ENCODE results near the gene PAPSS1.

- no peak for TF ChIP-seq TARDBP (IDR thresholded peaks at IDR 0.05; ENCODE audit: borderline replicate concordance)
- TF ChIP-seq, protein P1, sequence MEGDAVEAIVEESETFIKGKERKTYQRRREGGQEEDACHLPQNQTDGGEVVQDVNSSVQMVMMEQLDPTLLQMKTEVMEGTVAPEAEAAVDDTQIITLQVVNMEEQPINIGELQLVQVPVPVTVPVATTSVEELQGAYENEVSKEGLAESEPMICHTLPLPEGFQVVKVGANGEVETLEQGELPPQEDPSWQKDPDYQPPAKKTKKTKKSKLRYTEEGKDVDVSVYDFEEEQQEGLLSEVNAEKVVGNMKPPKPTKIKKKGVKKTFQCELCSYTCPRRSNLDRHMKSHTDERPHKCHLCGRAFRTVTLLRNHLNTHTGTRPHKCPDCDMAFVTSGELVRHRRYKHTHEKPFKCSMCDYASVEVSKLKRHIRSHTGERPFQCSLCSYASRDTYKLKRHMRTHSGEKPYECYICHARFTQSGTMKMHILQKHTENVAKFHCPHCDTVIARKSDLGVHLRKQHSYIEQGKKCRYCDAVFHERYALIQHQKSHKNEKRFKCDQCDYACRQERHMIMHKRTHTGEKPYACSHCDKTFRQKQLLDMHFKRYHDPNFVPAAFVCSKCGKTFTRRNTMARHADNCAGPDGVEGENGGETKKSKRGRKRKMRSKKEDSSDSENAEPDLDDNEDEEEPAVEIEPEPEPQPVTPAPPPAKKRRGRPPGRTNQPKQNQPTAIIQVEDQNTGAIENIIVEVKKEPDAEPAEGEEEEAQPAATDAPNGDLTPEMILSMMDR (IDR thresholded peaks at IDR 0.05 in 2 of 3, conservative IDR thresholded peaks at IDR 0.05 in 1 of 3; ENCODE audit: control insufficient read depth in 2 of 3, extremely low read depth in 1 of 3, insufficient read depth in 1 of 3, low read depth in 3 of 3, low read length in 3 of 3), result no peak
- TF ChIP-seq, protein P2, sequence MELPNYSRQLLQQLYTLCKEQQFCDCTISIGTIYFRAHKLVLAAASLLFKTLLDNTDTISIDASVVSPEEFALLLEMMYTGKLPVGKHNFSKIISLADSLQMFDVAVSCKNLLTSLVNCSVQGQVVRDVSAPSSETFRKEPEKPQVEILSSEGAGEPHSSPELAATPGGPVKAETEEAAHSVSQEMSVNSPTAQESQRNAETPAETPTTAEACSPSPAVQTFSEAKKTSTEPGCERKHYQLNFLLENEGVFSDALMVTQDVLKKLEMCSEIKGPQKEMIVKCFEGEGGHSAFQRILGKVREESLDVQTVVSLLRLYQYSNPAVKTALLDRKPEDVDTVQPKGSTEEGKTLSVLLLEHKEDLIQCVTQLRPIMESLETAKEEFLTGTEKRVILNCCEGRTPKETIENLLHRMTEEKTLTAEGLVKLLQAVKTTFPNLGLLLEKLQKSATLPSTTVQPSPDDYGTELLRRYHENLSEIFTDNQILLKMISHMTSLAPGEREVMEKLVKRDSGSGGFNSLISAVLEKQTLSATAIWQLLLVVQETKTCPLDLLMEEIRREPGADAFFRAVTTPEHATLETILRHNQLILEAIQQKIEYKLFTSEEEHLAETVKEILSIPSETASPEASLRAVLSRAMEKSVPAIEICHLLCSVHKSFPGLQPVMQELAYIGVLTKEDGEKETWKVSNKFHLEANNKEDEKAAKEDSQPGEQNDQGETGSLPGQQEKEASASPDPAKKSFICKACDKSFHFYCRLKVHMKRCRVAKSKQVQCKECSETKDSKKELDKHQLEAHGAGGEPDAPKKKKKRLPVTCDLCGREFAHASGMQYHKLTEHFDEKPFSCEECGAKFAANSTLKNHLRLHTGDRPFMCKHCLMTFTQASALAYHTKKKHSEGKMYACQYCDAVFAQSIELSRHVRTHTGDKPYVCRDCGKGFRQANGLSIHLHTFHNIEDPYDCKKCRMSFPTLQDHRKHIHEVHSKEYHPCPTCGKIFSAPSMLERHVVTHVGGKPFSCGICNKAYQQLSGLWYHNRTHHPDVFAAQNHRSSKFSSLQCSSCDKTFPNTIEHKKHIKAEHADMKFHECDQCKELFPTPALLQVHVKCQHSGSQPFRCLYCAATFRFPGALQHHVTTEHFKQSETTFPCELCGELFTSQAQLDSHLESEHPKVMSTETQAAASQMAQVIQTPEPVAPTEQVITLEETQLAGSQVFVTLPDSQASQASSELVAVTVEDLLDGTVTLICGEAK (IDR thresholded peaks at IDR 0.05; ENCODE audit: borderline replicate concordance), result no peak
- TF ChIP-seq SRF (IDR thresholded peaks at IDR 0.05; ENCODE audit: low read depth in 2 of 2, low read length in 2 of 2), result no peak
- TF ChIP-seq CREM (IDR thresholded peaks at IDR 0.05; ENCODE audit: low read depth), result no peak
- no peak for TF ChIP-seq CEBPB (IDR thresholded peaks at IDR 0.05; ENCODE audit: borderline replicate concordance in 1 of 2, low read depth in 2 of 2, low read length in 2 of 2)
- no peak for TF ChIP-seq YY1 (IDR thresholded peaks at IDR 0.05; ENCODE audit: low read depth, low read length)
- TF ChIP-seq SP1 (IDR thresholded peaks at IDR 0.05; ENCODE audit: low read depth, low read length), result no peak
- no peak for TF ChIP-seq EP300 (IDR thresholded peaks at IDR 0.05; ENCODE audit: borderline replicate concordance in 1 of 2, control insufficient read depth in 1 of 2, low read depth in 2 of 2, low read length in 2 of 2)
Measured at GRCh38 chr4:107755841-107756356, 35.9 kb upstream of the PAPSS1 start.
